IPS-15b (cell line): ENCODE results near the gene POU5F1.

Experiments
- H3K27me3 ChIP-seq: one replicate; pipeline ENCODE4 v1.6.1; 2013; ENCODE audit warnings: low read length; ENCODE audit not compliant: control insufficient read depth, insufficient read depth
- H3K36me3 ChIP-seq: one replicate; pipeline ENCODE4 v1.6.1; 2013; ENCODE audit warnings: low read length; ENCODE audit not compliant: control insufficient read depth, insufficient read depth
- H3K4me1 ChIP-seq: one replicate; pipeline ENCODE4 v1.6.1; 2013; ENCODE audit warnings: mild to moderate bottlenecking, low read length; ENCODE audit not compliant: control insufficient read depth, insufficient read depth
- H3K4me3 ChIP-seq: one replicate; pipeline ENCODE4 v1.5.1; 2013; ENCODE audit warnings: low read depth, low read length
- H3K9ac ChIP-seq: one replicate; pipeline ENCODE4 v1.6.1; 2013; ENCODE audit warnings: low read depth, mild to moderate bottlenecking, low read length
- H3K9me3 ChIP-seq: one replicate; pipeline ENCODE4 v1.6.1; 2013; ENCODE audit warnings: mild to moderate bottlenecking, low read length; ENCODE audit not compliant: control insufficient read depth, insufficient read depth

The POU5F1 gene

GRCh38 chr6:31115941-31116560 is 54.4 kb downstream of the POU5F1 start:
- Histone ChIP-seq H3K9ac (no peak overlapping the region), H3K36me3 (peaks cover 2% of the 10 kb centered on the region), H3K9me3 (no peaks in the 10 kb centered on the region), H3K4me1 (peaks cover 13% of the 10 kb centered on the region), H3K4me3 (no peak overlapping the region), H3K27me3 (peaks cover 7% of the 10 kb centered on the region)

GRCh38 chr6:31114970-31115849 is 55.3 kb downstream of the POU5F1 start:
- H3K9ac ChIP-seq, result peak overlapping the region; percentile 49
- peaks cover 10% of the 10 kb centered on the region for H3K27me3 ChIP-seq
- H3K4me3 ChIP-seq, result no peak overlapping the region
- H3K36me3 ChIP-seq, result peaks cover 2% of the 10 kb centered on the region
- H3K4me1 ChIP-seq, result peaks cover 13% of the 10 kb centered on the region
- H3K9me3 ChIP-seq, result no peaks in the 10 kb centered on the region

GRCh38 chr6:31114541-31114878 is 56.0 kb downstream of the POU5F1 start, which contains the start of gene PSORS1C1:
TSS of gene PSORS1C1 (plus strand) at chr6:31114800. CDS start at chr6:31129633, 14,833 bp downstream.
- no peaks in the 10 kb centered on the region for H3K9me3 ChIP-seq
- H3K4me1 ChIP-seq, result peaks cover 18% of the 10 kb centered on the region
- peaks cover 17% of the 10 kb centered on the region for H3K27me3 ChIP-seq
- peaks cover 2% of the 10 kb centered on the region for H3K36me3 ChIP-seq
- peak within 1 kb of the TSS; percentile 27 for H3K4me3 ChIP-seq
- H3K9ac ChIP-seq, result peak within 1 kb of the TSS; percentile 49
